ENCODE data around the gene LEO1. TPM values are rescaled to one million over a fixed set of nuclear protein-coding genes. Genes with fewer than 3 reads are reported as not detected.

LEO1 gene
- total and polyA plus RNA-seq, 2 donors (not counting 1 experiment from before 2014, with no cell fraction given), result 1.9 to 19.1 TPM

GRCh38 chr15:51931016-51931415 is 40.6 kb downstream of the LEO1 start:
- Histone ChIP-seq H3K4me3 (ENCODE audit: control extremely low read depth in 1 of 5, extremely low read depth in 1 of 5, insufficient read depth in 1 of 5, low read depth in 2 of 5, low read length in 4 of 5) (no peak overlapping the region), H3K4me1 (ENCODE audit: control insufficient read depth in 2 of 2, insufficient read depth in 2 of 2, low read length in 2 of 2) (peaks cover 11 to 15% of the 10 kb centered on the region in 2 donors), H3K27me3 (replicated peaks in 1 of 4; ENCODE audit: control extremely low read depth in 1 of 4, control insufficient read depth in 3 of 4, insufficient read depth in 4 of 4, low read length in 3 of 4) (no peaks in the 10 kb centered on the region), H3K4me2 (replicated peaks; ENCODE audit: low read depth, low read length, poor library complexity, severe bottlenecking) (no peak overlapping the region), H2AFZ (ENCODE audit: insufficient read depth, low read depth, low read length, poor library complexity, severe bottlenecking) (no peak overlapping the region), H4K20me1 (ENCODE audit: control insufficient read depth, insufficient read depth, low read length, poor library complexity, severe bottlenecking) (no peaks in the 10 kb centered on the region), H3K9me3 (ENCODE audit: control extremely low read depth in 1 of 3, control insufficient read depth in 2 of 3, insufficient read depth in 1 of 3, low read length in 2 of 3) (no peaks in the 10 kb centered on the region), H3K9ac (ENCODE audit: low read length) (no peak overlapping the region), H3K79me2 (ENCODE audit: control insufficient read depth, insufficient read depth, low read length) (no peaks in the 10 kb centered on the region), H3K27ac (ENCODE audit: low read length in 2 of 2) (no peak overlapping the region), H3K36me3 (replicated peaks in 1 of 2; ENCODE audit: control extremely low read depth in 1 of 2, control insufficient read depth in 1 of 2, extremely low read depth in 1 of 2, insufficient read depth in 2 of 2, low read length in 1 of 2) (peaks cover 4 to 13% of the 10 kb centered on the region in 2 experiments)
- peaks cover 20% of the 10 kb centered on the region for H3K4me1 Mint-ChIP-seq
- WGBS (ENCODE audit: insufficient coverage), result 100% methylated on average over 1 of the region's 3 CpGs
- no peaks in the 10 kb centered on the region for H3K27me3 Mint-ChIP-seq
- ChIA-PET POLR2A (no interaction called here), CTCF (no interaction called here)
- no peak overlapping the region for H3K4me3 Mint-ChIP-seq
- no peak for ATAC-seq (ENCODE audit: low read depth)
- no peak for DNase-seq
- intact Hi-C loops (cut with micrococcal nuclease), result no loop called here
- TF ChIP-seq CTCF (IDR thresholded peaks at IDR 0.05) (no peak), EZH2 (IDR thresholded peaks at IDR 0.05; ENCODE audit: borderline replicate concordance, insufficient read depth, low read depth, low read length, poor library complexity, severe bottlenecking) (no peak)
- no peak overlapping the region for H3K27ac Mint-ChIP-seq
- H3K9me3 Mint-ChIP-seq (ENCODE audit: insufficient read depth), result no peaks in the 10 kb centered on the region

DNA sequence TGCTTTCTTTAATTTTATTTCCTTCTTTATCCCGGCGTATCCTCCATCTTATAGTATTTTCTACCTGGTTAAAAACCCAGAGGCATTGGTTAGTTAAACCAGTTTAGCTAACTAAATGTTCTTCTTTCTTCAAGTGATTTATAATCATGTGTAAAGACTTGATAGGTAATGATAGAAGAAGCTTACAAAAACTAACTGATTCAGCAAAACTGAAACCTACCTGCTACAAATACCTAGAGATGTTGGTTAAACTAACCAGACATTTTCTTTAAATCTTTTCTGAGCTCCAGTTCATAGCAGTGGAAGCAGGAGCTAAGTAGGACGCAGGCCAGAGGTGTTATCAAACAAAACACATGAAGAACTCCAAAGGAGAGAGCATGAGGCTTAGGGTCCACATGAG is 44.8 kb downstream of the LEO1 start:
- no peaks in the 10 kb centered on the region for H3K27me3 ChIP-seq (replicated peaks in 1 of 4; ENCODE audit: control extremely low read depth in 1 of 4, control insufficient read depth in 3 of 4, insufficient read depth in 4 of 4, low read length in 3 of 4)
- intact Hi-C loops (cut with micrococcal nuclease), result no loop called here
- ATAC-seq (ENCODE audit: low read depth), result no peak
- Mint-ChIP-seq H3K27ac (no peak overlapping the region), H3K27me3 (no peaks in the 10 kb centered on the region), H3K4me3 (no peak overlapping the region), H3K4me1 (no peaks in the 10 kb centered on the region), H3K9me3 (ENCODE audit: insufficient read depth) (no peaks in the 10 kb centered on the region)
- H3K27ac ChIP-seq (ENCODE audit: low read length in 2 of 2), result no peak overlapping the region
- H4K20me1 ChIP-seq (ENCODE audit: control insufficient read depth, insufficient read depth, low read length, poor library complexity, severe bottlenecking), result no peaks in the 10 kb centered on the region
- no peak overlapping the region for H3K9ac ChIP-seq (ENCODE audit: low read length)
- H3K36me3 ChIP-seq (replicated peaks in 1 of 2; ENCODE audit: control extremely low read depth in 1 of 2, control insufficient read depth in 1 of 2, extremely low read depth in 1 of 2, insufficient read depth in 2 of 2, low read length in 1 of 2), result peaks cover 4 to 32% of the 10 kb centered on the region in 2 experiments
- H3K9me3 ChIP-seq (ENCODE audit: control extremely low read depth in 1 of 3, control insufficient read depth in 2 of 3, insufficient read depth in 1 of 3, low read length in 2 of 3), result no peaks in the 10 kb centered on the region
- H3K4me3 ChIP-seq (ENCODE audit: control extremely low read depth in 1 of 5, extremely low read depth in 1 of 5, insufficient read depth in 1 of 5, low read depth in 2 of 5, low read length in 4 of 5), result no peak overlapping the region
- TF ChIP-seq CTCF (IDR thresholded peaks at IDR 0.05) (no peak), EZH2 (IDR thresholded peaks at IDR 0.05; ENCODE audit: borderline replicate concordance, insufficient read depth, low read depth, low read length, poor library complexity, severe bottlenecking) (no peak)
- CTCF ChIA-PET, result interaction anchor here (1.3 kb wide), 1 partner anchor 10 kb away, joined by 3 read pairs; no protein-coding TSS in a partner anchor
- H3K4me2 ChIP-seq (replicated peaks; ENCODE audit: low read depth, low read length, poor library complexity, severe bottlenecking), result no peak overlapping the region
- WGBS (ENCODE audit: insufficient coverage), result 100% methylated on average over 1 of the region's 3 CpGs
- no peaks in the 10 kb centered on the region for H3K79me2 ChIP-seq (ENCODE audit: control insufficient read depth, insufficient read depth, low read length)
- no peaks in the 10 kb centered on the region for H3K4me1 ChIP-seq (ENCODE audit: control insufficient read depth in 2 of 2, insufficient read depth in 2 of 2, low read length in 2 of 2)
- POLR2A ChIA-PET, result no interaction called here
- DNase-seq, result no peak
- no peak overlapping the region for H2AFZ ChIP-seq (ENCODE audit: insufficient read depth, low read depth, low read length, poor library complexity, severe bottlenecking)
